ENCODE results near the gene OR4X2.

DNA sequence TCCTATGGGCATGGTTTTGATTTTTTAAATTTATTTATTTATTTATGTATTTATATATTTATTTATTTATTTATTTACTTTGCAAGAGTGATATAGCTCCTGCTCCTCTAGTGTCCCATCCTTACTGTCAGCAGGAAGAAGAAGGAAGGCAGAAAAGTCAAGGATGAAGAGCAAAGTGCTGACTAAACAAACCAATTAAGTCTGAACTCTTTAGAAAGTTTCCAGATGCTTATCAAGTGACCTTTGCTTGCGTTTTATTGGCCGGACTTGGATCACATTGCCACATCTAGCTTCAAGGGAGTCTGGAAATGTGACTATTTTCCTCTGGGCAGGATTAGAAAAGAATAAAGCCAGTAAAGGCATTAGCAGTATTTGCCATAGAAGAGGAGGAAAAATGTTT is 37.0 kb upstream of the OR4X2 start:
- TF ChIP-seq YY1 (IDR thresholded peaks at IDR 0.05; ENCODE audit: insufficient read depth, insufficient read length) (no peak), ZNF274 (IDR thresholded peaks at IDR 0.05; ENCODE audit: low read depth, low read length) (no peak)

All from NT2/D1 (cell line).